HepG2 (cell line): ENCODE data around the gene DOCK2. TPM values are rescaled to one million over a fixed set of nuclear protein-coding genes. Genes with fewer than 3 reads are reported as not detected.

Source experiments
- ATAC-seq: fragments of 200-7000 bp; cut with Tn5 transposase; 3 replicates; pipeline ENCODE4 v1.9.1; 2020; ENCODE audit warnings: mild to moderate bottlenecking, moderate library complexity
- BruUV-seq: library from RNA; stranded (reverse); fragments of 400-500 nt; replicated peaks from 2 replicates; lab custom pipeline; 2021; lab: Mats Ljungman, UMichigan
- CTCF ChIA-PET: fragments of 300-600 bp; formaldehyde crosslinking; extraction: SDS; loops from one replicate; lab custom pipeline; 2021; ENCODE audit warnings: low total read pairs, inconsistent platforms, low intra/inter-chr PET ratio; lab: Yijun Ruan, JAX
- POLR2A ChIA-PET: fragments of 350-600 bp; sonication (Branson Sonifier 250); formaldehyde crosslinking; loops from one replicate; lab custom pipeline; 2020; ENCODE audit warnings: antibody characterized with exemption, inconsistent platforms; lab: Yijun Ruan, JAX
- DNase-seq: peaks from one replicate; pipeline ENCODE4 v3.0.0-alpha.2; 2015; ENCODE audit warnings: low spot score
- FAIRE-seq: peaks from 3 replicates; lab custom pipeline; 2011; peaks lifted over from hg19 to GRCh38; lab: Jason Lieb, UNC
- H2AFZ ChIP-seq: one replicate; pipeline ENCODE4 v1.6.1; 2011; ENCODE audit warnings: low read length, inconsistent platforms
- H3K27ac ChIP-seq: fragments of 300-600 bp; 3 replicates; pipeline ENCODE4 v1.8.0; 2011; ENCODE audit warnings: mixed run types, mild to moderate bottlenecking, mixed read lengths, low read length, inconsistent platforms; ENCODE audit not compliant: insufficient read depth; ENCODE audit errors: extremely low read length
- H3K27me3 ChIP-seq, 2 experiments: fragments of 200-600 bp in 1 of 2; 2 replicates in 1 of 2; 3 replicates in 1 of 2; pipeline versions ENCODE4 v1.6.0 to v1.8.0; 2011; ENCODE audit warnings: low read length in 2 of 2, mild to moderate bottlenecking in 2 of 2, moderate library complexity in 2 of 2, inconsistent platforms in 1 of 2; ENCODE audit not compliant: insufficient read depth in 2 of 2, control insufficient read depth in 1 of 2
- H3K36me3 ChIP-seq, 2 experiments: fragments of 200-600 bp in 1 of 2; replicated peaks in 1 of 2; 2 replicates in 1 of 2; 3 replicates in 1 of 2; pipeline versions ENCODE4 v1.5.1 to v1.8.0; 2011; ENCODE audit warnings: low read length in 2 of 2, inconsistent platforms in 1 of 2; ENCODE audit not compliant: insufficient read depth in 2 of 2, control insufficient read depth in 1 of 2
- H3K4me1 ChIP-seq: 2 replicates; pipeline ENCODE4 v1.5.1; 2012; ENCODE audit warnings: low read length, inconsistent platforms; ENCODE audit not compliant: insufficient read depth
- H3K4me2 ChIP-seq: 2 replicates; pipeline ENCODE4 v1.6.0; 2011; ENCODE audit warnings: low read depth, low read length, inconsistent platforms
- H3K4me3 ChIP-seq, 3 experiments: fragments of 200-600 bp in 1 of 3; sonication (generic), shearing (Covaris generic) in 1 of 3; replicated peaks in 1 of 3; 2 replicates each; pipeline ENCODE4 v1.5.1; 2011 to 2016; ENCODE audit warnings: low read length in 3 of 3, inconsistent platforms in 2 of 3, low read depth in 2 of 3, mild to moderate bottlenecking in 2 of 3, control low read depth in 1 of 3, mixed read lengths in 1 of 3; ENCODE audit not compliant: insufficient read depth in 1 of 3
- H3K79me2 ChIP-seq: one replicate; pipeline ENCODE4 v1.6.1; 2011; ENCODE audit warnings: low read length, inconsistent platforms; ENCODE audit not compliant: insufficient read depth
- H3K9ac ChIP-seq: 2 replicates; pipeline ENCODE4 v1.6.0; 2011; ENCODE audit warnings: mild to moderate bottlenecking, low read depth, low read length, inconsistent platforms; ENCODE audit not compliant: insufficient read depth
- H3K9me3 ChIP-seq: 2 replicates; pipeline ENCODE4 v1.5.1; 2012; ENCODE audit warnings: mild to moderate bottlenecking, low read length
- H4K20me1 ChIP-seq: 2 replicates; pipeline ENCODE4 v1.6.0; 2011; ENCODE audit warnings: inconsistent platforms, mild to moderate bottlenecking, low read length, moderate library complexity; ENCODE audit not compliant: insufficient read depth
- CAMTA2 ChIP-seq: sonication (generic); formaldehyde crosslinking; IDR thresholded peaks from 2 replicates; pipeline ENCODE4 v1.4.0; 2020; ENCODE audit warnings: mild to moderate bottlenecking, missing genetic modification reagents, borderline replicate concordance
- CC2D1A ChIP-seq: sonication (generic); formaldehyde crosslinking; IDR thresholded peaks from 2 replicates; pipeline ENCODE4 v1.8.1; 2023; ENCODE audit warnings: mild to moderate bottlenecking, missing genetic modification reagents
- ELF1 ChIP-seq: sonication (generic); formaldehyde crosslinking; IDR thresholded peaks from 2 replicates; pipeline ENCODE4 v1.4.0; 2020; ENCODE audit warnings: missing genetic modification reagents
- ELF3 ChIP-seq: IDR thresholded peaks from 2 replicates; pipeline ENCODE4 v1.6.1; 2016; ENCODE audit warnings: missing genetic modification reagents, missing compliant biosample characterization
- HDAC6 ChIP-seq: fragments of 200-600 bp; sonication (generic); IDR thresholded peaks from 2 replicates; pipeline ENCODE4 v1.7.0; 2017; ENCODE audit warnings: mild to moderate bottlenecking, antibody characterized with exemption, low read length, low read depth
- HMGA1 ChIP-seq: sonication (generic); formaldehyde crosslinking; conservative IDR thresholded peaks from 2 replicates; pipeline ENCODE4 v1.4.0; 2020; ENCODE audit warnings: missing genetic modification reagents
- MLX ChIP-seq: IDR thresholded peaks from 2 replicates; pipeline ENCODE4 v1.6.1; 2016
- MXD3 ChIP-seq: IDR thresholded peaks from 2 replicates; pipeline ENCODE4 v1.6.1; 2016; ENCODE audit warnings: mild to moderate bottlenecking, missing biosample characterization, missing genetic modification reagents
- NFKB2 ChIP-seq: sonication (generic); formaldehyde crosslinking; IDR thresholded peaks from 2 replicates; pipeline ENCODE4 v1.4.0; 2020; ENCODE audit warnings: missing genetic modification reagents, borderline replicate concordance
- PCBP2 ChIP-seq: fragments of 200-400 bp; formaldehyde crosslinking; optimal IDR thresholded peaks from 2 replicates; pipeline ENCODE3; 2018; ENCODE audit warnings: low read length, low read depth; ENCODE audit not compliant: poor library complexity, severe bottlenecking
- RAD21 ChIP-seq: fragments of 450-650 bp; formaldehyde crosslinking; IDR thresholded peaks from 2 replicates; pipeline ENCODE4 v1.5.0; 2020; ENCODE audit warnings: mild to moderate bottlenecking
- ZBTB1 ChIP-seq: sonication (generic); formaldehyde crosslinking; IDR thresholded peaks from 2 replicates; pipeline ENCODE4 v1.4.0; 2020; ENCODE audit warnings: missing genetic modification reagents, borderline replicate concordance
- ZNF264 ChIP-seq: sonication (generic); formaldehyde crosslinking; IDR thresholded peaks from 2 replicates; pipeline ENCODE4 v1.4.0; 2020; ENCODE audit warnings: missing genetic modification reagents
- ZNF451 ChIP-seq: sonication (generic); formaldehyde crosslinking; IDR thresholded peaks from 2 replicates; pipeline ENCODE4 v1.5.0; 2020; ENCODE audit warnings: mild to moderate bottlenecking, missing genetic modification reagents
- ZNF781 ChIP-seq: sonication (generic); formaldehyde crosslinking; IDR thresholded peaks from 2 replicates; pipeline ENCODE4 v1.5.1; 2020; ENCODE audit warnings: borderline replicate concordance, mild to moderate bottlenecking, missing genetic modification reagents; ENCODE audit errors: not compliant biosample characterization
- ZSCAN21 ChIP-seq: sonication (generic); formaldehyde crosslinking; IDR thresholded peaks from 2 replicates; pipeline ENCODE4 v1.8.0; 2022; ENCODE audit warnings: mild to moderate bottlenecking, missing genetic modification reagents, moderate library complexity, borderline replicate concordance
- WGBS: methylation state at CpG from one replicate; pipeline ENCODE4 v1.1.6; 2017; ENCODE audit warnings: low lambda C conversion rate; 5-methylcytosine and 5-hydroxymethylcytosine counted together
- in situ Hi-C: cut with HindIII; loops from 2 replicates; pipeline ENCODE4 v1.10.0; 2017; ENCODE audit warnings: low pct_unique_long_range_greater_than_20kb; ENCODE audit not compliant: extremely low pct_ligation_motif_present
- intact Hi-C: fragments of 100-400 bp; cut with micrococcal nuclease; formaldehyde crosslinking; loops from one replicate; pipeline ENCODE4 v1.10.0; 2022; ENCODE audit not compliant: unreplicated experiment
- polyA plus RNA-seq, 8 experiments: library from polyadenylated mRNA; depleted of rRNA in 3 of 8; stranded (reverse) in 7 of 8; unstranded in 1 of 8; fragments of >200 nt; fragmentation: Illumina TruSeq in 4 of 8; extraction: Trizol in 4 of 8; gene quantifications; 2 replicates each; pipeline versions ENCODE4 v1.2.1 to v1.2.3, GENCODE V29; 2011 to 2016; ENCODE audit warnings: low read depth in 4 of 8, missing spikeins in 1 of 8, mixed read lengths in 1 of 8; ENCODE audit not compliant: insufficient read depth in 1 of 8
- total RNA-seq, 5 experiments: library from RNA; depleted of rRNA; stranded (reverse); fragments of >200 nt; fragmentation: Illumina TruSeq; extraction: Trizol; gene quantifications; 2 replicates each; pipeline ENCODE4 v1.2.3, GENCODE V29; 2016; ENCODE audit warnings: low read depth in 1 of 5

Gene DOCK2
- total and polyA plus RNA-seq, 2 of the 13 experiments (the other 11 are each of a cell fraction or from before 2014, with no cell fraction given), result not detected

- no peaks in the 10 kb centered on the region for H3K4me1 ChIP-seq
- peaks cover 0 to 1% of the 10 kb centered on the region in 2 experiments; a peak in 2 of 5 replicates for H3K27me3 ChIP-seq
- H3K36me3 ChIP-seq, result no peaks in the 10 kb centered on the region
- H3K4me3 ChIP-seq, result no peak overlapping the region
- TF ChIP-seq ELF1 (CRISPR knock-in tag) (no peak), ZNF264 (no peak), ZBTB1 (CRISPR knock-in tag) (no peak), RAD21 (CRISPR knock-in tag) (no peak), CAMTA2 (CRISPR knock-in tag) (no peak), ZNF781 (CRISPR knock-in tag) (no peak), ZSCAN21 (CRISPR knock-in tag) (no peak), MLX (CRISPR knock-in tag) (no peak), PCBP2 (no peak), CC2D1A (no peak), HMGA1 (CRISPR knock-in tag) (no peak), NFKB2 (CRISPR knock-in tag) (no peak), HDAC6 (no peak), MXD3 (CRISPR knock-in tag) (no peak), ELF3 (no peak), ZNF451 (no peak)
- WGBS, result 23% methylated on average over 4 of the region's 7 CpGs
- H2AFZ ChIP-seq, result no peak overlapping the region
- CTCF ChIA-PET, result no interaction called here
- no peak overlapping the region for H3K27ac ChIP-seq
- FAIRE-seq, result no peak
- H3K79me2 ChIP-seq, result no peaks in the 10 kb centered on the region
- H3K4me2 ChIP-seq, result no peak overlapping the region
- POLR2A ChIA-PET, result no interaction called here
- no peaks in the 10 kb centered on the region for H3K9me3 ChIP-seq
- no TSS peak for BruUV-seq
- in situ Hi-C loops (no loop called here), intact Hi-C loops (no loop called here)
- DNase-seq, result no peak
- no peak for ATAC-seq
- H4K20me1 ChIP-seq, result no peaks in the 10 kb centered on the region
- no peak overlapping the region for H3K9ac ChIP-seq
Observed at GRCh38 chr5:169941542-169941941, 304.5 kb downstream of the DOCK2 start.
